GM13976 (cell line): Measurements from ENCODE around the gene GALNT2.

Source experiments
- DNase-seq: peaks from one replicate; pipeline ENCODE4 v3.0.0; 2012; ENCODE audit warnings: low spot score
- CTCF ChIP-seq: IDR thresholded peaks from 2 replicates; pipeline ENCODE4 v1.5.1; 2012; ENCODE audit warnings: borderline replicate concordance, mild to moderate bottlenecking; ENCODE audit not compliant: insufficient read depth; ENCODE audit errors: extremely low read depth, missing control alignments, control extremely low read depth
- in situ Hi-C: fragments of 300-500 bp; cut with MboI; formaldehyde crosslinking; loops from one replicate; pipeline ENCODE4 v1.12.0; 2022; ENCODE audit warnings: low sequenced_read_pairs, mixed read lengths, inconsistent platforms; ENCODE audit not compliant: unreplicated experiment

Gene GALNT2

DNA sequence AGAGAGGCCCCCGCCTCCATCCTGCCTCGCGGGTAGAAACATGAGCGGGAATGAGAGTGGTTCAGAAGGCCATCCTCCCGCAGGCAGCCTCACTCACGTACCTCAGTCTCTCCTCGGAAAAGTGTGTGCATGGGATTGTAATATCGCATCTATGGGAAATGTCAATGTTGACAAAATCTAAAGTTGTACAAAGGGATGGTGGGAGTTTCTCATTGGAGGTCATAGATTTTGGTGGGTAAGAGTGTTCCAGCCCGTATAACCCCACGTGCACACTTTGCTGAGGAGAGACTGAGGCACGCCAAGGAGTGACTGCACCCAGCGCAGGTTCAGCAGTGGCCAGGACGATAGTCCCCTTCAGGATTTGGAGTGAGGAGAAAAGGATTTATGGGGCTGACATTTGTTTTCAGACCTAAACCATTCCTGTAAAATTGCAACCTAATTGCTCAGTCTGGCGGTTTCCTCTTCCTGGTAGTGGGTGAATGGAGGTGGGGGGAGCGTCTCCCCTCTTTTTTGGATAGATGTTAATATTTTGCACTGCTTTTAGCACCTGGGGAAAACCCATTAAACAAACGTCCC lies 59.6 kb downstream of the GALNT2 start:
- no peak for TF ChIP-seq CTCF
- no peak for DNase-seq
- in situ Hi-C loops, result no loop called here

DNA sequence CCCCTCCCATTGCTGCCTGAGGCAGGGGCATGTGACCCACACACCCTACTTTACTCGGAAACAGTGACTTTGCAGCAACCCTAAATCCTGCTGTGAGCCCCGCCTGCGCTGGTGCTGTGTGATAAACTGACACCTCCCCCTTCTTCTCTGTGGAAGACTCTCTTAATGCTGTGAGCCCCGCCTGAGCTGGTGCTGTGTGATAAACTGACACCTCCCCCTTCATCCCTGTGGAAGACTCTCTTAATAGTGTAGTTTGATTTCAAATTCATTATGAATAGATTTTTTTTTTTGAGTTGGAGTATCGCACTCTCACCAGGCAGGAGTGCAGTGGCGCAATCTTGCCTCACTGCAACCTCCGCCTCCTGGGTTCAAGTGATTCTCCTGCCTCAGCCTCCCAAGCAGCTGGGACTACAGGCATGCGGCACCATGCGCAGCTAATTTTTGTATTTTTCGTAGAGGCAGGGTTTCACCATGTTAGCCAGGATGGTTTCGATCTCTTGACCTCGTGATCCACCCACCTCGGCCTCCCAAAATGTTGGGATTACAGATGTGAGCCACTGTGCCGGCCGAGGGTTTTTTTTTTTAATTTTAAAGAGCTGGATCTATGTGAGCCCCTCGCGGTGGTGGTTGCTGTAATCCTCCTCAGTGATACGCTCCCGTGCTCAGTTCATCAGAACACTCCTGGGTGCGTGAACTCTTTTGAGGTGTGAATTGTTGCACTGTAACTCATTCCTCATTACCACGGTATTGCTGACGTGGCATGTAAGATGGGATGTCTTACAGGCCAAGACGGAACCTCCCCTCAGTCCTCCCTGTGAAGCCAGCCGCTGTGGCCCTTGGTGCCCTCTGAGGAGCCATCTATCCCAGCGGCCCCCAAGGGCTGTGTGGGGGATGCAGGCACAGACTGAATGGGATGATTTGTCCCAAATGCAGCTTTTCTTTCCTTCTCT lies 60.3 kb downstream of the GALNT2 start:
- no peak for DNase-seq
- in situ Hi-C loops, result no loop called here
- TF ChIP-seq CTCF, result no peak

DNA sequence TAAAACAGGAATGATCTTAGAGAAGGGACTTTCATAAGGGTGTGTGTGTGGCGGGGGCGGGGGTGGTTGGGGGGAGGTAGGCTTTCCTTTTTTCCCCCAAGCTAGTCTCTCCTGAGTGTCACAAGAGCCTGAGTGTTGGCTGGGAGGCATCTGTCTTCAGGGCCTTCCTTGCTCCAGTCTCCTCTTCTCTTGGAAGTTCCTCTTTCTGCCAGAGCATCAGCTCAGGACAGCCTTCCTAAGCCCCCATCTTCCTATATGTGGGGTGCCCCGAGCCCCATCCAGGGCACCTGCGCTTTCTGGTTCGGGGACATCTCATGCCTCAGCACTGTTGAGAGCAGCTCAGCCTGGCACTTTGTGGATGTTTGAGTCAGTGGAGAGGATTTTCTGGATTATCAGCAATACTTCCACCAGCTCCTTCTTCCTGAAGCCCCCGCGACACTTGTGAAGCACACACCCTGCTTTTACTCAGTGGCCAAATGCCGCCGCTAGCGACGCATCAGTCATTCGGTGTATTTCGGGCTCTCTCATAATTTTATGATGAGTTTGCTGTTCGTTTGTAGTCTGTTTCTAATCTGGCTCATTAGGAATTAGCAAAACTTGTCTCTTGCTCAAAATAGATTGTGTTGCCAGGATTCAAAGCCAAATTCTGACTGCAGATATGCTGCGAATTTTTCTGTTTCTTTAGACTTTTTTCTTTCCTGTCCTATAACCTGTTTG lies 61.7 kb downstream of the GALNT2 start:
- TF ChIP-seq CTCF, result no peak
- no peak for DNase-seq
- in situ Hi-C loops, result no loop called here

DNA sequence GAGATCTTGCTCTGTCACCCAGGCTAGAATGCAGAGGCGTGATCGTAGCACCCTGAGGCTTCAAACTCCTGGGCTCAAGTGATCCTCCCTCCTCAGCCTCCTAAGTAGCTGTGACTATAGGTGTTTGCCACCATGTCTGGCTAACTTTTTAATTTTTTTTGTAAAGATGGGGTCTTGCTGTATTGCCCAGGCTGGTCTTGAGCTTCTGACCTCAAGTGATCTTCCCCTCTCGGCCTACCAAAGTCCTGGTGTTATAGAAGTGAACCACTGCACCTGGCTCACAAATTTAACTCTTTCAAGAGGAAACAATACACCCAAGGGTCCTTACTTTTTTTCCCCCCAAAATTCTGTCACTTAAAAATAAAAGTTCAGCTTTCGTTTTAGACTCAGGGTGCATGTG lies 62.3 kb downstream of the GALNT2 start:
- TF ChIP-seq CTCF, result no peak
- DNase-seq, result no peak
- in situ Hi-C loops, result no loop called here

DNA sequence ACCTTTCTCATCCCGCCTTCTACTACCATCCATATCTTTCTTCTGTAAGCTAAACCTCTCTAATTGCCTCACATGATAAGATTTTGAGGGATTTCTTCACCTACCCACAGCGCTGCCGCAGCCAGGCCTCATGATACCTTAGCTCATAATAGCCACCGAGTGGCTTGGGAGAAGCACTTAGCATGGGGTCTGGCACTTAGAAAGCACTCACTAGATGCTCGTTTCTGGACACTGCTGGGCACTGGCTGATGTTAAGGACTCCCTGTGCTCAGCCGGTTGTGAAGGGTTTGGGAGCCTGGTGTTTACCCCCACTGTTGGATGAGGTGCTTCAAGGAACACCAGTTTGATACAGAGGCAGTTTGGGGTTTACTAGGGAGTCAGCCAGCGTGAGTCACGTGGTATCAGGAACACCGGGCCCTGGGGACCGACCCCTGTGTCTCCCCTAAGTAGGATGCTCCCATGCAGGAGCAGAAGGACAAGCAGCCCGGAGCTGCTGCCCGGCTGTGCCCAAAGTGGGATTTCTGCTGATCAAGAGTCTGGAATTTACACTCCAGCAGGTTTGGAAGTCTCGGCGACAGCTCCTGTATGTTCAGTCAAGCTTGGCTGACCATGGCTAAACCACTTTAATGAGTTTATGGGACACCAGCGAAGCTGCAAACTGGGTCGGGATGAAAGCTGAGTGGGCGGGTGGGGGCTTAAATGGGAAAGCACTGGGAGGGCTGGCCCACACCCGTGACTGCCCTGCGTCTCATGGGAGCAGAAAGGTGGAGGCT lies 63.3 kb downstream of the GALNT2 start:
- in situ Hi-C loops, result no loop called here
- DNase-seq, result no peak
- no peak for TF ChIP-seq CTCF

DNA sequence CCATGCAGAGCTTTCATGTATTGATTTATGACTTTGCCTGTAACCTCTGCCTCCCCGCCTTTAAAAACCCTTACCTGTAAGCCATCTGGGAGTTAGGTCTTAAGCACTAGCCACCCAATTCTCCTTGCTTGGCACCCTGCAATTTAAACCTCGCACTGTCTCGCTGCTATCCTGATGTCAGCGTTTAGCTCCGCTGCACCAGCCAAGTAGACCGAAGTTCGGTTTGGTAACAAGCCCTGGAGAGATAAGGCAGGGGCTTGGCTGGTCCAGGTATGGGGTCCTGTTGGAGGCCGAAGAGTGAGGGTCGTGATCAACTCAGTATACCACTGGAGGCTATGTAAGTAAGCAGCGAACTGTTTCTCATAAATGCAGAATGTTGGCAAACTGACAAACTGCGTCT lies 64.4 kb downstream of the GALNT2 start:
- no peak for TF ChIP-seq CTCF
- no peak for DNase-seq
- in situ Hi-C loops, result no loop called here
